SH-SY5Y (cell line): ENCODE measurements around the gene P2RY11.

Source experiments
- GATA2 ChIP-seq: IDR thresholded peaks from 2 replicates; pipeline ENCODE4 v1.6.1; 2011; ENCODE audit warnings: mild to moderate bottlenecking, low read depth, low read length
- GATA3 ChIP-seq: IDR thresholded peaks from 2 replicates; pipeline ENCODE4 v1.6.1; 2011; ENCODE audit warnings: low read depth, mild to moderate bottlenecking, low read length, moderate library complexity

- TF ChIP-seq GATA3 (no peak), GATA2 (no peak)
Observed at GRCh38 chr19:10139952-10140351, 28.5 kb downstream of the P2RY11 start.
